ENCODE results near the gene ASB6.
"Not testable (repeated sequence)": the region's sequence is repeated elsewhere in the genome, so short reads cannot be mapped to it uniquely, and the experiment has no call there.

Gene ASB6

GRCh38 chr9:129646252-129646651, 4.3 kb upstream of the ASB6 start:
- intact Hi-C loops (cut with DNase I) = no loop called here
- peak in 1 of 10 donors; percentile 73 for DNase-seq

GRCh38 chr9:129644902-129645301, 3.0 kb upstream of the ASB6 start:
- intact Hi-C loops (cut with DNase I) = loop anchor here (5.0 kb wide), 1 partner anchor 137 kb away; no protein-coding TSS in a partner anchor
- no peak for DNase-seq

GRCh38 chr9:129644365-129644764, 2.4 kb upstream of the ASB6 start:
- DNase-seq = no peak
- intact Hi-C loops (cut with DNase I) = loop anchor here (5.0 kb wide), 1 partner anchor 138 kb away; no protein-coding TSS in a partner anchor

- intact Hi-C loops (cut with DNase I) = loop anchor here (5.0 kb wide), 1 partner anchor 139 kb away; no protein-coding TSS in a partner anchor
- DNase-seq = no peak
These were observed 1.8 kb upstream of the ASB6 start for GRCh38 chr9:129643706-129644105.

GRCh38 chr9:129640871-129641749, 841 bp downstream of the ASB6 start:
- intact Hi-C loops (cut with DNase I) = loop anchor here (5.0 kb wide), 1 partner anchor 141 kb away; no protein-coding TSS in a partner anchor
- peak in 1 of 10 donors; percentile 57 for DNase-seq

GRCh38 chr9:129640086-129640870, 1.7 kb downstream of the ASB6 start:
- intact Hi-C loops (cut with DNase I) = loop anchor here (5.0 kb wide), 1 partner anchor 142 kb away; no protein-coding TSS in a partner anchor
- peak in 1 of 10 donors; percentile 88 for DNase-seq

- peak in 1 of 10 donors; percentile 79 for DNase-seq
- intact Hi-C loops (cut with DNase I) = loop anchor here (5.0 kb wide), 1 partner anchor 143 kb away; no protein-coding TSS in a partner anchor
These were observed 2.2 kb downstream of the ASB6 start for GRCh38 chr9:129639756-129640085.

GRCh38 chr9:129639034-129639630, 2.8 kb downstream of the ASB6 start:
- peak in 1 of 10 donors; percentile 78 for DNase-seq
- intact Hi-C loops (cut with DNase I) = no loop called here

- intact Hi-C loops (cut with DNase I) = no loop called here
- peak in 1 of 10 donors; percentile 81 for DNase-seq
These were observed 4.1 kb downstream of the ASB6 start for GRCh38 chr9:129637673-129638439.

- DNase-seq = peak in 1 of 10 donors; percentile 67
- intact Hi-C loops (cut with DNase I) = no loop called here
These were observed 4.8 kb downstream of the ASB6 start for GRCh38 chr9:129637102-129637501.

GRCh38 chr9:129636343-129636742, 5.6 kb downstream of the ASB6 start:
- intact Hi-C loops (cut with DNase I) = not testable (repeated sequence)
- peak in 1 of 10 donors; percentile 59 for DNase-seq

GRCh38 chr9:129635099-129636065, 6.6 kb downstream of the ASB6 start:
- peak in 1 of 10 donors; percentile 75 for DNase-seq
- intact Hi-C loops (cut with DNase I) = no loop called here

- DNase-seq = peak in 1 of 10 donors; percentile 80
- intact Hi-C loops (cut with DNase I) = no loop called here
These were observed 8.1 kb downstream of the ASB6 start for GRCh38 chr9:129633848-129634247.

GRCh38 chr9:129633207-129633606, 8.7 kb downstream of the ASB6 start:
- no peak for DNase-seq
- intact Hi-C loops (cut with DNase I) = no loop called here

- intact Hi-C loops (cut with DNase I) = no loop called here
- DNase-seq = no peak
These were observed 9.5 kb downstream of the ASB6 start for GRCh38 chr9:129632460-129632859.

- intact Hi-C loops (cut with DNase I) = no loop called here
- peak in 1 of 10 donors; percentile 77 for DNase-seq
These were observed 10.2 kb downstream of the ASB6 start for GRCh38 chr9:129631674-129632129.

GRCh38 chr9:129630967-129631673, 10.8 kb downstream of the ASB6 start:
- peak in 3 of 10 donors; percentile 36 to 89 (median 61) for DNase-seq
- intact Hi-C loops (cut with DNase I) = no loop called here

GRCh38 chr9:129629251-129629820, 12.6 kb downstream of the ASB6 start:
- DNase-seq = no peak
- intact Hi-C loops (cut with DNase I) = no loop called here
